Posterior cingulate gyrus (tissue), 11 donors: Measurements from ENCODE around the gene PCDH9.
A peak's percentile ranks its signal among the peaks of the same experiment; 100 is the strongest.

Source experiments
- DNase-seq, 10 donors: peaks; one replicate each; pipeline versions ENCODE4 v3.0.0 to v3.0.0-alpha.2; 2020 to 2021; ENCODE audit warnings: mixed read lengths in 3 of 10
- intact Hi-C: fragments of 100-400 bp; cut with DNase I; formaldehyde crosslinking; loops from one replicate; pipeline ENCODE4 v1.15.1; 2023

Gene PCDH9

GRCh38 chr13:67004511-67004910, 225.6 kb downstream of the PCDH9 start:
- no peak for DNase-seq

GRCh38 chr13:67003743-67004142, 226.4 kb downstream of the PCDH9 start:
- DNase-seq: no peak
- intact Hi-C loops: no loop called here

More at GRCh38 chr13:67004511-67004910, 225.6 kb downstream of the PCDH9 start:
- intact Hi-C loops: no loop called here

- no peak for DNase-seq
Observed at GRCh38 chr13:67001363-67001762, 228.8 kb downstream of the PCDH9 start.

GRCh38 chr13:66996503-66996902, 233.6 kb downstream of the PCDH9 start:
- no peak for DNase-seq
- intact Hi-C loops: no loop called here

More at GRCh38 chr13:67001363-67001762, 228.8 kb downstream of the PCDH9 start:
- intact Hi-C loops: no loop called here

- no peak for DNase-seq
- intact Hi-C loops: no loop called here
Observed at GRCh38 chr13:66995203-66995611, 234.9 kb downstream of the PCDH9 start.

GRCh38 chr13:66994517-66995202, 235.5 kb downstream of the PCDH9 start:
- intact Hi-C loops: loop anchor here (5.0 kb wide), 2 partner anchors 68 to 233 kb away; no protein-coding TSS in a partner anchor

GRCh38 chr13:66994097-66994496, 236.0 kb downstream of the PCDH9 start:
- intact Hi-C loops: loop anchor here (5.0 kb wide), 2 partner anchors 68 to 233 kb away; no protein-coding TSS in a partner anchor
- peak; percentile 76 to 97 (median 84) for DNase-seq

More at GRCh38 chr13:66994517-66995202, 235.5 kb downstream of the PCDH9 start:
- DNase-seq: no peak

GRCh38 chr13:66992719-66993118, 237.4 kb downstream of the PCDH9 start:
- DNase-seq: no peak
- intact Hi-C loops: loop anchor here (5.0 kb wide), 2 partner anchors 70 to 235 kb away; no protein-coding TSS in a partner anchor

GRCh38 chr13:66992183-66992582, 238.0 kb downstream of the PCDH9 start:
- DNase-seq: peak in 6 of 10 donors; percentile 11 to 70 (median 30)
- intact Hi-C loops: loop anchor here (5.0 kb wide), 2 partner anchors 70 to 235 kb away; no protein-coding TSS in a partner anchor

GRCh38 chr13:66984241-66984640, 245.9 kb downstream of the PCDH9 start:
- DNase-seq: no peak
- intact Hi-C loops: no loop called here

GRCh38 chr13:66981912-66982311, 248.2 kb downstream of the PCDH9 start:
- DNase-seq: no peak
- intact Hi-C loops: no loop called here

- intact Hi-C loops: no loop called here
- DNase-seq: no peak
Observed at GRCh38 chr13:66977161-66977560, 253.0 kb downstream of the PCDH9 start.

GRCh38 chr13:66974889-66975288, 255.2 kb downstream of the PCDH9 start:
- DNase-seq: no peak

GRCh38 chr13:66974174-66974573, 256.0 kb downstream of the PCDH9 start:
- intact Hi-C loops: no loop called here
- no peak for DNase-seq

More at GRCh38 chr13:66974889-66975288, 255.2 kb downstream of the PCDH9 start:
- intact Hi-C loops: no loop called here

- intact Hi-C loops: no loop called here
- DNase-seq: no peak
Observed at GRCh38 chr13:66972659-66973058, 257.5 kb downstream of the PCDH9 start.

- no peak for DNase-seq
- intact Hi-C loops: no loop called here
Observed at GRCh38 chr13:66971004-66971403, 259.1 kb downstream of the PCDH9 start.

GRCh38 chr13:66969291-66969690, 260.8 kb downstream of the PCDH9 start:
- no peak for DNase-seq
- intact Hi-C loops: no loop called here

GRCh38 chr13:66967811-66968597, 262.1 kb downstream of the PCDH9 start:
- no peak for DNase-seq
- intact Hi-C loops: no loop called here

GRCh38 chr13:66965181-66965580, 265.0 kb downstream of the PCDH9 start:
- intact Hi-C loops: no loop called here
- no peak for DNase-seq

- intact Hi-C loops: no loop called here
- DNase-seq: peak in 1 of 10 donors; percentile 47
Observed at GRCh38 chr13:66962953-66963352, 267.2 kb downstream of the PCDH9 start.

GRCh38 chr13:66958611-66959010, 271.5 kb downstream of the PCDH9 start:
- intact Hi-C loops: no loop called here
- no peak for DNase-seq
